Activated B cell treated with CpG ODN at 0.5 μM for 24 hours (primary cell): ENCODE data around the gene PITRM1. TPM values are rescaled to one million over a fixed set of nuclear protein-coding genes. Genes with fewer than 3 reads are reported as not detected.
"Not testable (repeated sequence)": the region's sequence is repeated elsewhere in the genome, so short reads cannot be mapped to it uniquely, and the experiment has no call there.

ENCODE experiments used
- ATAC-seq: fragments of 200-7000 bp; cut with Tn5 transposase; one replicate; pipeline ENCODE4 v1.10.0; 2021; ENCODE audit warnings: low read depth, mild to moderate bottlenecking, moderate library complexity
- CTCF ChIA-PET: fragments of 350-600 bp; sonication (Branson Sonifier 250); formaldehyde crosslinking; loops from one replicate; lab custom pipeline; 2021; ENCODE audit warnings: antibody characterized with exemption; lab: Charles Lee
- POLR2A ChIA-PET: fragments of 350-600 bp; sonication (Branson Sonifier 250); formaldehyde crosslinking; loops from one replicate; lab custom pipeline; 2021; ENCODE audit warnings: antibody characterized with exemption; lab: Charles Lee
- DNase-seq: peaks from one replicate; pipeline ENCODE4 v3.0.0; 2022
- H3K27ac Mint-ChIP-seq: one replicate; pipeline ENCODE4 v1.8.0; 2020; ENCODE audit warnings: mixed read lengths
- H3K27me3 Mint-ChIP-seq: one replicate; pipeline ENCODE4 v1.8.0; 2021; ENCODE audit warnings: mixed read lengths
- H3K36me3 Mint-ChIP-seq: one replicate; pipeline ENCODE4 v1.8.0; 2021; ENCODE audit warnings: low read depth, mixed read lengths
- H3K4me1 Mint-ChIP-seq: one replicate; pipeline ENCODE4 v1.8.0; 2021; ENCODE audit warnings: mixed read lengths
- H3K4me3 Mint-ChIP-seq: one replicate; pipeline ENCODE4 v1.8.0; 2020; ENCODE audit warnings: mild to moderate bottlenecking, mixed read lengths
- H3K9me3 Mint-ChIP-seq: one replicate; pipeline ENCODE4 v1.8.0; 2020; ENCODE audit warnings: mixed read lengths
- CTCF ChIP-seq: fragments of 200-600 bp; IDR thresholded peaks from one replicate; pipeline ENCODE4 v1.8.0; 2022; ENCODE audit warnings: antibody characterized with exemption, mild to moderate bottlenecking
- intact Hi-C: fragments of 100-400 bp; cut with micrococcal nuclease; formaldehyde crosslinking; loops from one replicate; pipeline ENCODE4 v1.15.1; 2024
- total RNA-seq: library from RNA; stranded (reverse); gene quantifications from 2 replicates; pipeline ENCODE4 v1.2.3, GENCODE V29; 2022

PITRM1 gene
- total RNA-seq, 1 donor from 2014 or later: 60.7 TPM

- DNase-seq (no peak), ATAC-seq (no peak)
- Mint-ChIP-seq H3K27me3 (no peaks in the 10 kb centered on the region), H3K4me3 (no peak overlapping the region), H3K27ac (no peak overlapping the region), H3K4me1 (peaks cover 12% of the 10 kb centered on the region), H3K36me3 (peaks cover 84% of the 10 kb centered on the region), H3K9me3 (no peaks in the 10 kb centered on the region)
- POLR2A ChIA-PET: no interaction called here
- CTCF ChIA-PET: no interaction called here
- intact Hi-C loops: no loop called here
- no peak for TF ChIP-seq CTCF
Measured at GRCh38 chr10:3109196-3109595, 63.4 kb downstream of the PITRM1 start.

- peaks cover 84% of the 10 kb centered on the region for H3K36me3 Mint-ChIP-seq
- no peaks in the 10 kb centered on the region for H3K27me3 Mint-ChIP-seq
- peaks cover 12% of the 10 kb centered on the region for H3K4me1 Mint-ChIP-seq
- POLR2A ChIA-PET: no interaction called here
- no peak for TF ChIP-seq CTCF
- no peak overlapping the region for H3K27ac Mint-ChIP-seq
- intact Hi-C loops: no loop called here
- no peak overlapping the region for H3K4me3 Mint-ChIP-seq
- no peaks in the 10 kb centered on the region for H3K9me3 Mint-ChIP-seq
- ATAC-seq (no peak), DNase-seq (no peak)
- CTCF ChIA-PET: no interaction called here
Measured at GRCh38 chr10:3108575-3109105, 63.9 kb downstream of the PITRM1 start.

- no peak overlapping the region for H3K4me3 Mint-ChIP-seq
- CTCF ChIA-PET: no interaction called here
- intact Hi-C loops: no loop called here
- H3K27ac Mint-ChIP-seq: no peak overlapping the region
- POLR2A ChIA-PET: no interaction called here
- peaks cover 12% of the 10 kb centered on the region for H3K4me1 Mint-ChIP-seq
- TF ChIP-seq CTCF: no peak
- H3K27me3 Mint-ChIP-seq: no peaks in the 10 kb centered on the region
- H3K36me3 Mint-ChIP-seq: peaks cover 84% of the 10 kb centered on the region
- DNase-seq (no peak), ATAC-seq (no peak)
- H3K9me3 Mint-ChIP-seq: no peaks in the 10 kb centered on the region
Measured at GRCh38 chr10:3108033-3108432, 64.5 kb downstream of the PITRM1 start.

- intact Hi-C loops: no loop called here
- Mint-ChIP-seq H3K9me3 (no peaks in the 10 kb centered on the region), H3K27ac (no peak overlapping the region), H3K36me3 (peaks cover 84% of the 10 kb centered on the region), H3K4me3 (no peak overlapping the region), H3K27me3 (no peaks in the 10 kb centered on the region), H3K4me1 (peaks cover 12% of the 10 kb centered on the region)
- CTCF ChIA-PET: no interaction called here
- DNase-seq: no peak
- TF ChIP-seq CTCF: no peak
- ATAC-seq: no peak
- POLR2A ChIA-PET: no interaction called here
Measured at GRCh38 chr10:3107426-3107961, 65.1 kb downstream of the PITRM1 start.

GRCh38 chr10:3106928-3107425 lies 65.6 kb downstream of the PITRM1 start:
- ATAC-seq (no peak), DNase-seq (no peak)
- ChIA-PET CTCF (no interaction called here), POLR2A (no interaction called here)
- Mint-ChIP-seq H3K4me3 (no peak overlapping the region), H3K4me1 (peaks cover 12% of the 10 kb centered on the region), H3K27me3 (no peaks in the 10 kb centered on the region), H3K27ac (no peak overlapping the region), H3K9me3 (no peaks in the 10 kb centered on the region), H3K36me3 (peaks cover 82% of the 10 kb centered on the region)
- intact Hi-C loops: no loop called here
- no peak for TF ChIP-seq CTCF

- H3K9me3 Mint-ChIP-seq, H3K4me1 Mint-ChIP-seq, H3K27ac Mint-ChIP-seq, DNase-seq, CTCF ChIA-PET, H3K4me3 Mint-ChIP-seq, intact Hi-C loops, ATAC-seq, POLR2A ChIA-PET, H3K27me3 Mint-ChIP-seq: not testable (repeated sequence)
- peaks cover 80% of the 10 kb centered on the region for H3K36me3 Mint-ChIP-seq
Measured at GRCh38 chr10:3106328-3106727, 66.3 kb downstream of the PITRM1 start.
